Keratinocyte (primary cell): ENCODE results near the gene CARMIL1. TPM values are rescaled to one million over a fixed set of nuclear protein-coding genes. Genes with fewer than 3 reads are reported as not detected.

Experiments used
- DNase-seq: peaks from one replicate; pipeline ENCODE4 v3.0.0-alpha.2; 2011; ENCODE audit warnings: low read depth, missing footprints, low spot score
- FAIRE-seq: peaks from 2 replicates; lab custom pipeline; 2011; peaks lifted over from hg19 to GRCh38; lab: Jason Lieb, UNC
- H2AFZ ChIP-seq: 2 replicates; pipeline ENCODE4 v1.6.0; 2012; ENCODE audit warnings: low read length, control low read depth, inconsistent platforms; ENCODE audit not compliant: control insufficient read depth
- H3K27ac ChIP-seq: 2 replicates; pipeline ENCODE4 v1.5.1; 2011; ENCODE audit warnings: low read length; ENCODE audit not compliant: control insufficient read depth, insufficient read depth
- H3K27me3 ChIP-seq: 3 replicates; pipeline ENCODE4 v1.6.0; 2011; ENCODE audit warnings: low read length; ENCODE audit not compliant: control insufficient read depth, insufficient read depth; ENCODE audit errors: extremely low read depth
- H3K36me3 ChIP-seq, 2 experiments: 2 replicates in 1 of 2; 3 replicates in 1 of 2; pipeline ENCODE4 v1.5.1; 2011; ENCODE audit warnings: low read length in 2 of 2, mild to moderate bottlenecking in 1 of 2; ENCODE audit not compliant: control insufficient read depth in 2 of 2, insufficient read depth in 2 of 2; ENCODE audit errors: extremely low read depth in 1 of 2
- H3K4me1 ChIP-seq: 3 replicates; pipeline ENCODE4 v1.5.1; 2011; ENCODE audit warnings: low read length; ENCODE audit not compliant: control insufficient read depth, insufficient read depth; ENCODE audit errors: extremely low read depth
- H3K4me2 ChIP-seq: 3 replicates; pipeline ENCODE4 v1.6.0; 2011; ENCODE audit warnings: low read depth, low read length; ENCODE audit not compliant: control insufficient read depth, insufficient read depth; ENCODE audit errors: extremely low read depth
- H3K4me3 ChIP-seq, 3 experiments: fragments of 200-600 bp in 1 of 3; sonication (generic) in 1 of 3; 2 replicates in 2 of 3; 3 replicates in 1 of 3; pipeline ENCODE4 v1.5.1; 2011 to 2016; ENCODE audit warnings: low read length in 3 of 3, mild to moderate bottlenecking in 3 of 3, control low read depth in 2 of 3, inconsistent platforms in 1 of 3, low read depth in 1 of 3, mixed read lengths in 1 of 3, mixed run types in 1 of 3, moderate library complexity in 1 of 3; ENCODE audit not compliant: control insufficient read depth in 2 of 3, insufficient read depth in 2 of 3; ENCODE audit errors: extremely low read depth in 1 of 3
- H3K79me2 ChIP-seq: 2 replicates; pipeline ENCODE4 v1.6.0; 2012; ENCODE audit warnings: low read length; ENCODE audit not compliant: control insufficient read depth, insufficient read depth
- H3K9ac ChIP-seq: 3 replicates; pipeline ENCODE4 v1.6.0; 2011; ENCODE audit warnings: low read length; ENCODE audit not compliant: control insufficient read depth, insufficient read depth; ENCODE audit errors: extremely low read depth
- H3K9me1 ChIP-seq: 3 replicates; pipeline ENCODE4 v1.6.0; 2011; ENCODE audit warnings: low read length; ENCODE audit not compliant: control insufficient read depth, insufficient read depth; ENCODE audit errors: extremely low read depth
- H3K9me3 ChIP-seq: 2 replicates; pipeline ENCODE4 v1.5.1; 2012; ENCODE audit warnings: low read depth, low read length; ENCODE audit not compliant: control insufficient read depth
- H4K20me1 ChIP-seq: 3 replicates; pipeline ENCODE4 v1.6.0; 2011; ENCODE audit warnings: low read length; ENCODE audit not compliant: control insufficient read depth, insufficient read depth; ENCODE audit errors: extremely low read depth
- EZH2 ChIP-seq: IDR thresholded peaks from one replicate; pipeline ENCODE4 v1.6.1; 2012; ENCODE audit warnings: inconsistent platforms, mild to moderate bottlenecking, low read length, moderate library complexity
- dilution Hi-C: fragments of 300-500 bp; cut with MboI; formaldehyde crosslinking; loops from one replicate; pipeline ENCODE4 v1.7.0; 2020; ENCODE audit warnings: low sequenced_read_pairs; ENCODE audit not compliant: extremely low pct_ligation_motif_present
- polyA plus RNA-seq, 5 experiments: library from polyadenylated mRNA; depleted of rRNA in 3 of 5; stranded (reverse) in 3 of 5; stranded (forward) in 1 of 5; unstranded in 1 of 5; fragments of >200 nt; gene quantifications; 1 replicate in 1 of 5; 2 replicates in 3 of 5; 3 replicates in 1 of 5; pipeline versions ENCODE4 v1.2.1 to v1.2.3, GENCODE V29; 2011 to 2012; ENCODE audit warnings: missing spikeins in 2 of 5, low read depth in 1 of 5, low replicate concordance in 1 of 5
- TF ChIP-seq, protein P1 (sequence below), 3 experiments: IDR thresholded peaks in 1 of 3; conservative IDR thresholded peaks in 1 of 3; optimal IDR thresholded peaks in 1 of 3; 2 replicates in 2 of 3; 3 replicates in 1 of 3; pipeline versions ENCODE3 to v1.5.1; 2011; ENCODE audit warnings: low read length in 3 of 3, mild to moderate bottlenecking in 3 of 3, moderate library complexity in 2 of 3, control low read depth in 1 of 3, inconsistent platforms in 1 of 3; ENCODE audit not compliant: insufficient read depth in 2 of 3; ENCODE audit errors: extremely low read depth in 1 of 3

CARMIL1 gene
- polyA plus RNA-seq, 1 donor (not counting 4 experiments of a cell fraction or from before 2014, with no cell fraction given) = 18.9 TPM

DNA sequence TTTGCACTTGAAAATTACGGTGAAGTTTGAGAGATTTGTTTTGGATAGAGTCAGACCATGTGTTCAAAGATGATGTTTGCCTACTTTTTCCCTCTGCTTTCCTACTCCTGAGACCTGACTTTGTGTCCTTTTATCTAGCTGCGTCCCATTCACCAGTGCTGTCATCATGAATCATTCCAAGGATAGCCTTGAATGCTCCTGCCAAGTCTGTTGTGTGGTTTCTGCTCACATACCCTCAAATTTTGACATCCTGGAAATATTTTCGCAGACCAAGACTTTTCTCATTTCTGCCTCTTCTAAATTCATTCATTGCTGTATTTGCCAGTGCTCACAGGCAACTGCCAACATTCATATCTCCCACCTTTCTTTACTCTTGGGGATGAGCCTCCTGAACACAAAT, 197.0 kb downstream of the CARMIL1 start:
- H3K27me3 ChIP-seq = no peaks in the 10 kb centered on the region
- DNase-seq (no peak), FAIRE-seq (peak; percentile 75)
- H3K4me2 ChIP-seq = no peak overlapping the region
- no peaks in the 10 kb centered on the region for H3K9me1 ChIP-seq
- no peaks in the 10 kb centered on the region for H4K20me1 ChIP-seq
- no peak overlapping the region for H3K4me3 ChIP-seq
- dilution Hi-C loops = no loop called here
- no peaks in the 10 kb centered on the region for H3K9me3 ChIP-seq
- H3K4me1 ChIP-seq = peaks cover 13% of the 10 kb centered on the region
- TF ChIP-seq, protein P1, sequence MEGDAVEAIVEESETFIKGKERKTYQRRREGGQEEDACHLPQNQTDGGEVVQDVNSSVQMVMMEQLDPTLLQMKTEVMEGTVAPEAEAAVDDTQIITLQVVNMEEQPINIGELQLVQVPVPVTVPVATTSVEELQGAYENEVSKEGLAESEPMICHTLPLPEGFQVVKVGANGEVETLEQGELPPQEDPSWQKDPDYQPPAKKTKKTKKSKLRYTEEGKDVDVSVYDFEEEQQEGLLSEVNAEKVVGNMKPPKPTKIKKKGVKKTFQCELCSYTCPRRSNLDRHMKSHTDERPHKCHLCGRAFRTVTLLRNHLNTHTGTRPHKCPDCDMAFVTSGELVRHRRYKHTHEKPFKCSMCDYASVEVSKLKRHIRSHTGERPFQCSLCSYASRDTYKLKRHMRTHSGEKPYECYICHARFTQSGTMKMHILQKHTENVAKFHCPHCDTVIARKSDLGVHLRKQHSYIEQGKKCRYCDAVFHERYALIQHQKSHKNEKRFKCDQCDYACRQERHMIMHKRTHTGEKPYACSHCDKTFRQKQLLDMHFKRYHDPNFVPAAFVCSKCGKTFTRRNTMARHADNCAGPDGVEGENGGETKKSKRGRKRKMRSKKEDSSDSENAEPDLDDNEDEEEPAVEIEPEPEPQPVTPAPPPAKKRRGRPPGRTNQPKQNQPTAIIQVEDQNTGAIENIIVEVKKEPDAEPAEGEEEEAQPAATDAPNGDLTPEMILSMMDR (optimal IDR thresholded peaks at IDR 0.05 in 1 of 3, IDR thresholded peaks at IDR 0.05 in 1 of 3, conservative IDR thresholded peaks at IDR 0.05 in 1 of 3; ENCODE audit: extremely low read depth in 1 of 3, insufficient read depth in 2 of 3, low read length in 3 of 3) = no peak
- TF ChIP-seq EZH2 = no peak
- H2AFZ ChIP-seq = no peak overlapping the region
- no peak overlapping the region for H3K27ac ChIP-seq
- H3K79me2 ChIP-seq = no peaks in the 10 kb centered on the region
- no peaks in the 10 kb centered on the region for H3K36me3 ChIP-seq
- H3K9ac ChIP-seq = no peak overlapping the region

DNA sequence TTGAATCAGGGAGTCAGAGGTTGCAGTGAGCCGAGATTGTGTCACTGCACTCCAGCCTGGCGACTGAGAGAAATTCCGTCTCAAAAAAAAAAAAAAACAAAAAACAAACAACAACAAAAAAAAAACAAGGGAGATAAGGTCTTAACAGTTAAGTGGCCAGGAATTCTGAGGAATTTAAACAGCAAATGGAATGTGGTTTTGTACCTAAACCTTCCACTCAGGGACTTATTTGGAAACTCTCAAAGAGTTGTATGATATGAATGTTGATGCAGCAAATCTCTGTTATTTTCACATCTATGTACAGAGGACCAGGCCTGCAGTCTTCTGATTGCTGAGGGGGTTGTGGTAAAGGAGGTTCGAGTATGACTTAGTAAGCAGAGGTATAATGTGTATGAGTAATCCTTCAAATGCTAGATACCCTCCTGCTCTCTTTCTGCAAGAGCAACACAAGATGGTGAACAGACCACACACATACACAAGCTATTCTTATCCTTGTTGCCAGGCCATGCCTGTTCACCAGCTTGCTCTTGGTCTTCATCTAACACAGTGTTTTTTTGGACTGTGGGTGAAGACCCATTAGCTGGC, 197.9 kb downstream of the CARMIL1 start:
- Histone ChIP-seq H3K9me1 (no peaks in the 10 kb centered on the region), H3K27ac (no peak overlapping the region), H3K4me3 (no peak overlapping the region), H3K9me3 (no peaks in the 10 kb centered on the region), H3K4me2 (no peak overlapping the region), H3K79me2 (no peaks in the 10 kb centered on the region), H3K9ac (no peak overlapping the region), H3K4me1 (peaks cover 13% of the 10 kb centered on the region), H2AFZ (no peak overlapping the region), H3K36me3 (no peaks in the 10 kb centered on the region), H3K27me3 (no peaks in the 10 kb centered on the region), H4K20me1 (no peaks in the 10 kb centered on the region)
- no peak for DNase-seq
- peak; percentile 93 for FAIRE-seq
- TF ChIP-seq EZH2 = no peak
- dilution Hi-C loops = no loop called here

DNA sequence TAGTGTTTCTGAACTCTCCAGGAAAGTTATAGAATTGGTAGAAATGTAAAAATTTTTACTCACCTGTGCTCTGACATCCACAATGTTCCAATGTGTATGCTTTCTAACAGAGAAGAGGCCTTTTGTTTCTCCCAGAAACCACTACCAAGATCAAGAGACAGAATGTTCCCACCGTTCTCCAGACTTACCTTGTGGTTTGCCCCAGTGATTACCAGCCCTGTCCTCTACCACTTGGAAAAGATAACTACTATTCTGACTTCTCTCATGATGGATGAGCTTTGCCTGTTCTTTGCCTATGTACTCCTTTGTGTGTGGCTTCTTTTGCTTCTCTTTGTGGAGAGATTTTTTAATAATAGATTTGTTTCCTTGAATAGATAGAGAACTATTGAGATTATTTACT, 199.8 kb downstream of the CARMIL1 start:
- Histone ChIP-seq H3K4me3 (no peak overlapping the region), H3K4me2 (no peak overlapping the region), H3K9ac (no peak overlapping the region), H3K9me3 (no peaks in the 10 kb centered on the region), H3K27me3 (no peaks in the 10 kb centered on the region), H4K20me1 (no peaks in the 10 kb centered on the region), H3K9me1 (no peaks in the 10 kb centered on the region), H3K4me1 (peaks cover 13% of the 10 kb centered on the region), H3K36me3 (no peaks in the 10 kb centered on the region), H3K79me2 (no peaks in the 10 kb centered on the region), H3K27ac (no peak overlapping the region), H2AFZ (no peak overlapping the region)
- dilution Hi-C loops = no loop called here
- TF ChIP-seq, protein P1 (optimal IDR thresholded peaks at IDR 0.05 in 1 of 3, IDR thresholded peaks at IDR 0.05 in 1 of 3, conservative IDR thresholded peaks at IDR 0.05 in 1 of 3; ENCODE audit: extremely low read depth in 1 of 3, insufficient read depth in 2 of 3, low read length in 3 of 3) = no peak
- no peak for TF ChIP-seq EZH2
- no peak for DNase-seq
- peak; percentile 5 for FAIRE-seq
